ENCODE data around the gene MRFAP1L1. TPM values are rescaled to one million over a fixed set of nuclear protein-coding genes. Genes with fewer than 3 reads are reported as not detected.
"Not testable (repeated sequence)": the region's sequence is repeated elsewhere in the genome, so short reads cannot be mapped to it uniquely, and the experiment has no call there.

Gene MRFAP1L1
- 10 to 100 TPM; 56.9 to 99.9 (median 71.7) TPM for total RNA-seq

DNA sequence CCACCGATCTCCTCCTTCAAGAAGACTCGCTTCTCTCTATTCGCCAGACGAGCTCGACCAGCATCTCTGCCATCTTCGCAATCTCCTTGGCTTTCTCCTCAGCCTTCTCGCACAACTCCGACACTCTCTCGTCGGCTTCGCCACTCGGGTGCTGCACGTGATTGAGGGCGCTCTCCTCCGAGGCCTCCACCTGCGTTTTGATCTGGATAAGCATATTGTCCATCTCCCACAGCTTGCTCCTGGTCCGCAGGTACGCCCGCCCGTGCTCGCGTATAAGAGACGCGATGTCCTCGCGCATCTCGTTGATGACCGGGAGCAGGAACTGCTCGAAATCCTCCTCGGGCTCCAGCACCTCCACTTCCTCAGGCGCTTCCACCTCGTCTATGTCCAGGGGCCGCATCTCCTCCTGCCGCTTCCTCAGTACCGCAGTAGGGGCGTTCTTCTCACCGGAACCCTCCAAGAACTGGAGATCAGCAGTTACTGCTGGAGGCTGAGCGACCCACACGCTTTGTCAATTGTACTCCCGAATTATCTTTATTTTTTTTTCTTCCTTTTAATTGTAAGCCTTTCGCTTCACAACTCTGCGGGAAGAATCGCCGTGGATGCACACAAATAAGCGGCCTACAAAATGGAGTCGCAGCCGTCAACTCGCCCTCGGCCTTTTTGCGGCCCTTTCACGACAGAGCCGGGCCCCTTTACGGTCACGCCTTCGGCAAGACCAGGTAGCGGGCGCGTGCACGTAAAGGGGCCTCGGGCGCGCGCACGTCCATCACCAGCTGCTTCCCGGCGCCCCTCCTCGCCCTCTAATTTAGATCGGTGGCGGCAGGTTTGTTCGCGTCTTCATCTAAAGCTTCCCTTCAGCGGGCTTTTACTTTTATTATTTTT, at the start of gene MRFAP1L1:
TSS of gene MRFAP1L1 (minus strand) at position 636 of the 885 bp plus-strand sequence. CDS start at position 400, 236 bp downstream.
- Histone ChIP-seq H3K27ac (peak within 1 kb of the TSS; percentile 87 to 89), H3K9me3 (no peaks in the 10 kb centered on the region), H3K4me3 (peak within 1 kb of the TSS; percentile 69 to 75), H3K36me3 (no peaks in the 10 kb centered on the region), H3K4me1 (peaks cover 0 to 5% of the 10 kb centered on the region in 2 donors), H3K27me3 (no peaks in the 10 kb centered on the region)
- intact Hi-C loops (cut with DNase I; ENCODE audit: low total_unique reads), result loop anchor here (5.0 kb wide), 1 partner anchor 278 kb away; no protein-coding TSS in a partner anchor
- peak in 1 of 2 donors; percentile 33 for TF ChIP-seq POLR2A (IDR thresholded peaks at IDR 0.05)
- TF ChIP-seq, protein P1, sequence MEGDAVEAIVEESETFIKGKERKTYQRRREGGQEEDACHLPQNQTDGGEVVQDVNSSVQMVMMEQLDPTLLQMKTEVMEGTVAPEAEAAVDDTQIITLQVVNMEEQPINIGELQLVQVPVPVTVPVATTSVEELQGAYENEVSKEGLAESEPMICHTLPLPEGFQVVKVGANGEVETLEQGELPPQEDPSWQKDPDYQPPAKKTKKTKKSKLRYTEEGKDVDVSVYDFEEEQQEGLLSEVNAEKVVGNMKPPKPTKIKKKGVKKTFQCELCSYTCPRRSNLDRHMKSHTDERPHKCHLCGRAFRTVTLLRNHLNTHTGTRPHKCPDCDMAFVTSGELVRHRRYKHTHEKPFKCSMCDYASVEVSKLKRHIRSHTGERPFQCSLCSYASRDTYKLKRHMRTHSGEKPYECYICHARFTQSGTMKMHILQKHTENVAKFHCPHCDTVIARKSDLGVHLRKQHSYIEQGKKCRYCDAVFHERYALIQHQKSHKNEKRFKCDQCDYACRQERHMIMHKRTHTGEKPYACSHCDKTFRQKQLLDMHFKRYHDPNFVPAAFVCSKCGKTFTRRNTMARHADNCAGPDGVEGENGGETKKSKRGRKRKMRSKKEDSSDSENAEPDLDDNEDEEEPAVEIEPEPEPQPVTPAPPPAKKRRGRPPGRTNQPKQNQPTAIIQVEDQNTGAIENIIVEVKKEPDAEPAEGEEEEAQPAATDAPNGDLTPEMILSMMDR (IDR thresholded peaks at IDR 0.05), result peak in 2 of 4 experiments; percentile 12 to 26
- DNase-seq, result peak; percentile 97

GRCh38 chr4:6758728-6759127, 49.1 kb upstream of the MRFAP1L1 start:
- Histone ChIP-seq H3K27ac (no peak overlapping the region), H3K9me3 (no peaks in the 10 kb centered on the region), H3K4me3 (no peak overlapping the region), H3K27me3 (no peaks in the 10 kb centered on the region), H3K4me1 (no peaks in the 10 kb centered on the region), H3K36me3 (no peaks in the 10 kb centered on the region)
- intact Hi-C loops (cut with DNase I; ENCODE audit: low total_unique reads), result no loop called here
- DNase-seq, result no peak
- TF ChIP-seq, protein P1 (IDR thresholded peaks at IDR 0.05), result no peak
- TF ChIP-seq POLR2A (IDR thresholded peaks at IDR 0.05), result no peak

DNA sequence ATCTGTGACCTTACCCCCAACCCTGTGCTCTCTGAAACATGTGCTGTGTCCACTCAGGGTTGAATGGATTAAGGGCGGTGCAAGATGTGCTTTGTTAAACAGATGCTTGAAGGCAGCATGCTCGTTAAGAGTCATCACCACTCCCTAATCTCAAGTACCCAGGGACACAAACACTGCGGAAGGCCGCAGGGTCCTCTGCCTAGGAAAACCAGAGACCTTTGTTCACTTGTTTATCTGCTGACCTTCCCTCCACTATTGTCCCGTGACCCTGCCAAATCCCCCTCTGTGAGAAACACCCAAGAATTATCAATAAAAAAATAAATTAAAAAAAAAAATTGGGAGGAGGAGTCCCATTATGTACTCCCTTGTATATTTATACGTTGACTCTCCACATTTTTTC, 46.7 kb upstream of the MRFAP1L1 start:
- H3K9me3 ChIP-seq; DNase-seq; H3K36me3 ChIP-seq; H3K27ac ChIP-seq; H3K27me3 ChIP-seq; H3K4me3 ChIP-seq; intact Hi-C loops (cut with DNase I; ENCODE audit: low total_unique reads); H3K4me1 ChIP-seq: not testable (repeated sequence)

- no peaks in the 10 kb centered on the region for H3K27me3 ChIP-seq
- no peaks in the 10 kb centered on the region for H3K36me3 ChIP-seq
- intact Hi-C loops (cut with DNase I; ENCODE audit: low total_unique reads), result no loop called here
- H3K27ac ChIP-seq, result no peak overlapping the region
- no peak for TF ChIP-seq POLR2A (IDR thresholded peaks at IDR 0.05)
- TF ChIP-seq, protein P1 (IDR thresholded peaks at IDR 0.05), result no peak
- H3K4me3 ChIP-seq, result no peak overlapping the region
- DNase-seq, result no peak
- no peaks in the 10 kb centered on the region for H3K9me3 ChIP-seq
- H3K4me1 ChIP-seq, result no peaks in the 10 kb centered on the region
Measured at GRCh38 chr4:6755088-6755753, 45.6 kb upstream of the MRFAP1L1 start.

DNA sequence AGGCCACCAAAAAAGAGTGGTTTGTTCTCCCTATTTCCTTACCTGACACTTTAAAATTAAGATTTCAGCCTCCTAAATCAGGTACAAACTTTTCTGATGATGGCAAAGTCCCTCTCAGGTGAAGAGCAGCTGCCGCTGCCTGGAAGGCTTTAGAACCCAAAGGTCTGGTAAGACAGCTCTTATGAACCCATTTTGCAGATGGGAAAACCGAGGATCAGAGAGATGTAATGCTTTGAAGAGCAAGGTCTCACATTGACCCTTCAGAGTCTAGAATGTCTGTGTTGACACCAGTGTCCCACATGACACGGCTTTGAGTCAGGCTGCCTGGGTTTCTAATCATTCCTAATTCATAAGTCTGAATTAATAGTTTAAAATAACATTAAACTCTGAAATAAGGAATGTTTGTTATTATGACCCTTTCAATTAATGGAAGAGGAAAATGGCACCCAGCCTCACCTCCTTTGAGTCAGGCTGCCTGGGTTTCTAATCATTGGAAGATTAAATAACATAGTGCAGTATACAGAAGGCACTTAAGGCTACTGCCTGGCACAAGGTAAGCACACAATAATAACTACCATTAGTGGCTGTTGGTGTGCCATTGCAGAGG, 44.9 kb upstream of the MRFAP1L1 start:
- intact Hi-C loops (cut with DNase I; ENCODE audit: low total_unique reads), result no loop called here
- no peak for DNase-seq
- no peaks in the 10 kb centered on the region for H3K27me3 ChIP-seq
- H3K4me3 ChIP-seq, result no peak overlapping the region
- H3K9me3 ChIP-seq, result no peaks in the 10 kb centered on the region
- no peaks in the 10 kb centered on the region for H3K4me1 ChIP-seq
- no peak overlapping the region for H3K27ac ChIP-seq
- H3K36me3 ChIP-seq, result no peaks in the 10 kb centered on the region
- TF ChIP-seq, protein P1 (IDR thresholded peaks at IDR 0.05), result no peak
- no peak for TF ChIP-seq POLR2A (IDR thresholded peaks at IDR 0.05)

All from uterus (tissue), 4 donors.